Measurements from ENCODE around the gene ALPP.
"Not testable (repeated sequence)": the region's sequence is repeated elsewhere in the genome, so short reads cannot be mapped to it uniquely, and the experiment has no call there.

The ALPP gene

DNA sequence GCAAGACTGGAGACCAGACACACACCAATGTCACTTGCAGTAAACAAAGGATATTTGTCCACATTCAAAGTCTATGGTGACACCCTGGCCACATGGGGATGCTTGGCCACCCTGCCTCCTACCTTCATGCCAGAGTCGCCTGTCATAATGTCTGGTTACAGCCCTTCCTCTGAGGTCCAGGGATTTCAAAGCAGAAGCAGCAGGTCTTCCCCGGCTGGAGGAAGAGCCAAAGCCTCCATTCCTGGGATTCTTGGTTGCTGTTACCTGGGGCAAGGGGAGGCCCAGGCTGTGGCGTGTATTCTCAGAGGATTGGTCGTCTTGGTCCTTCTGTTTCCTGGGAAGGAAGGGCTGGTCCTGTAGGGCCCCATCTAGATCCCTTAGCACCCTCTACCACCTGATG lies 2.3 kb upstream of the ALPP start:
- H3K4me3 ChIP-seq (ENCODE audit: low read length in 2 of 2): no peak overlapping the region
- H3K9me3 ChIP-seq (ENCODE audit: control insufficient read depth in 2 of 2, low read length in 2 of 2): no peaks in the 10 kb centered on the region
- no peak overlapping the region for H3K9ac ChIP-seq (ENCODE audit: low read length in 2 of 2)
- no peaks in the 10 kb centered on the region for H3K4me1 ChIP-seq (ENCODE audit: control insufficient read depth, insufficient read depth, low read length)
- no peak overlapping the region for H3K27ac ChIP-seq (ENCODE audit: low read length)
- no peaks in the 10 kb centered on the region for H3K27me3 ChIP-seq (ENCODE audit: control insufficient read depth in 1 of 2, insufficient read depth in 2 of 2, low read length in 2 of 2)
- no peaks in the 10 kb centered on the region for H3K36me3 ChIP-seq (ENCODE audit: control insufficient read depth in 2 of 2, insufficient read depth in 2 of 2, low read length in 2 of 2)

- no peaks in the 10 kb centered on the region for H3K36me3 ChIP-seq (ENCODE audit: control insufficient read depth in 2 of 2, insufficient read depth in 2 of 2, low read length in 2 of 2)
- no peaks in the 10 kb centered on the region for H3K9me3 ChIP-seq (ENCODE audit: control insufficient read depth in 2 of 2, low read length in 2 of 2)
- H3K4me1 ChIP-seq (ENCODE audit: control insufficient read depth, insufficient read depth, low read length): no peaks in the 10 kb centered on the region
- no peak overlapping the region for H3K4me3 ChIP-seq (ENCODE audit: low read length in 2 of 2)
- peaks cover 0 to 2% of the 10 kb centered on the region in 2 donors for H3K27me3 ChIP-seq (ENCODE audit: control insufficient read depth in 1 of 2, insufficient read depth in 2 of 2, low read length in 2 of 2)
- no peak overlapping the region for H3K27ac ChIP-seq (ENCODE audit: low read length)
- H3K9ac ChIP-seq (ENCODE audit: low read length in 2 of 2): no peak overlapping the region
Measured at GRCh38 chr2:232376713-232377112, 1.8 kb upstream of the ALPP start.

- Histone ChIP-seq H3K36me3 (ENCODE audit: control insufficient read depth in 2 of 2, insufficient read depth in 2 of 2, low read length in 2 of 2) (no peaks in the 10 kb centered on the region), H3K27ac (ENCODE audit: low read length) (no peak overlapping the region), H3K9me3 (ENCODE audit: control insufficient read depth in 2 of 2, low read length in 2 of 2) (no peaks in the 10 kb centered on the region), H3K4me3 (ENCODE audit: low read length in 2 of 2) (no peak overlapping the region), H3K9ac (ENCODE audit: low read length in 2 of 2) (no peak overlapping the region), H3K27me3 (ENCODE audit: control insufficient read depth in 1 of 2, insufficient read depth in 2 of 2, low read length in 2 of 2) (peaks cover 4 to 8% of the 10 kb centered on the region in 2 donors), H3K4me1 (ENCODE audit: control insufficient read depth, insufficient read depth, low read length) (no peaks in the 10 kb centered on the region)
Measured at GRCh38 chr2:232377319-232377718, 1.2 kb upstream of the ALPP start.

DNA sequence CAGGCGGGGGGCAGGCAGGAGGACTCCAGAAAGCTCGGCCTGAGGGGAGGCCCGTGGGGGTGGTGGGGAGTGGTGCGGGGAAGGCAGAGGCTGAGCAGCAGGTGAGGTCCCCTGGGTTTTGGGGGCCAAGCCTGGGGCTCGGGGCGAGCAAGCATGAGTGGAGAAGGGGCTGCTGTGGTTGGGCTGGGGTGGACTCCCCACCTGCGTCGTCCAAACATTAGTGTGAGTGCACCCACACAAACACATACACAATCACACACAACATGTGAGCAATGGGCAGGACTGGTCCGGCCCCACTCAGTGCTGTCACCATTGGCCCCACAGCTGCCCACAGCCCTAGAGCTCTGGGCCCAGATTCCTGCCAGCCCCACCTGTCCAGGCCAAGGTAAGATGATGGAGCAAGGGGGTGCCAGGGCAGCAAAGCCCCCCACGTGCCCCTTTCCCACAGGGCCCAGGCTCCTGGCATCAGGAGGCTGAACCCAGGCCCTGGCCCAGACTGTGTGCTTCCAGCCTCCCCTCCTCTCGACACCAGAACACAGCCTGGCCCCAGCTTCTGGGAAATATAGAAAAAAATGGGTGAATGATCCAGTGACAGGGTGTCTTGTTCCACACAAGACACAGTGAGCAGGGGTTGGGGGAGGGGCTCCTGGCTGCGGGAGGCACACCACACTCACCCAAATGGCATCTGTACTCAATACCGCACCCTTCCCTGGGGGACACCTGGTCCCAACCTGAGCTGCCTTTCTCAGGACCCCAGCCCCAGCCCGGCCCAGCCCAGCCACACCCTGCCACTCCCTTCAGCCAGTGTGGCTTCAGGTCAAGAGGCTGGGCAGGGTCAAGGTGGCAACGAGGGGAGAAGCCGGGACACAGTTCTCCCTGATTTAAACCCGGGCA lies 463 bp upstream of the ALPP start:
- Histone ChIP-seq H3K9ac (ENCODE audit: low read length in 2 of 2) (no peak overlapping the region), H3K4me3 (ENCODE audit: low read length in 2 of 2) (no peak overlapping the region), H3K4me1 (ENCODE audit: control insufficient read depth, insufficient read depth, low read length) (no peaks in the 10 kb centered on the region), H3K27me3 (ENCODE audit: control insufficient read depth in 1 of 2, insufficient read depth in 2 of 2, low read length in 2 of 2) (peaks cover 8 to 10% of the 10 kb centered on the region in 2 donors), H3K36me3 (ENCODE audit: control insufficient read depth in 2 of 2, insufficient read depth in 2 of 2, low read length in 2 of 2) (no peaks in the 10 kb centered on the region), H3K9me3 (ENCODE audit: control insufficient read depth in 2 of 2, low read length in 2 of 2) (no peaks in the 10 kb centered on the region), H3K27ac (ENCODE audit: low read length) (no peak overlapping the region)

GRCh38 chr2:232379610-232380590 lies 1.3 kb downstream of the ALPP start:
- not testable (repeated sequence) for H3K4me3 ChIP-seq (ENCODE audit: low read length in 2 of 2); H3K4me1 ChIP-seq (ENCODE audit: control insufficient read depth, insufficient read depth, low read length); H3K9me3 ChIP-seq (ENCODE audit: control insufficient read depth in 2 of 2, low read length in 2 of 2); H3K9ac ChIP-seq (ENCODE audit: low read length in 2 of 2); H3K27ac ChIP-seq (ENCODE audit: low read length); H3K36me3 ChIP-seq (ENCODE audit: control insufficient read depth in 2 of 2, insufficient read depth in 2 of 2, low read length in 2 of 2)
- H3K27me3 ChIP-seq (ENCODE audit: control insufficient read depth in 1 of 2, insufficient read depth in 2 of 2, low read length in 2 of 2): peaks cover 10% of the 10 kb centered on the region in 2 donors

DNA sequence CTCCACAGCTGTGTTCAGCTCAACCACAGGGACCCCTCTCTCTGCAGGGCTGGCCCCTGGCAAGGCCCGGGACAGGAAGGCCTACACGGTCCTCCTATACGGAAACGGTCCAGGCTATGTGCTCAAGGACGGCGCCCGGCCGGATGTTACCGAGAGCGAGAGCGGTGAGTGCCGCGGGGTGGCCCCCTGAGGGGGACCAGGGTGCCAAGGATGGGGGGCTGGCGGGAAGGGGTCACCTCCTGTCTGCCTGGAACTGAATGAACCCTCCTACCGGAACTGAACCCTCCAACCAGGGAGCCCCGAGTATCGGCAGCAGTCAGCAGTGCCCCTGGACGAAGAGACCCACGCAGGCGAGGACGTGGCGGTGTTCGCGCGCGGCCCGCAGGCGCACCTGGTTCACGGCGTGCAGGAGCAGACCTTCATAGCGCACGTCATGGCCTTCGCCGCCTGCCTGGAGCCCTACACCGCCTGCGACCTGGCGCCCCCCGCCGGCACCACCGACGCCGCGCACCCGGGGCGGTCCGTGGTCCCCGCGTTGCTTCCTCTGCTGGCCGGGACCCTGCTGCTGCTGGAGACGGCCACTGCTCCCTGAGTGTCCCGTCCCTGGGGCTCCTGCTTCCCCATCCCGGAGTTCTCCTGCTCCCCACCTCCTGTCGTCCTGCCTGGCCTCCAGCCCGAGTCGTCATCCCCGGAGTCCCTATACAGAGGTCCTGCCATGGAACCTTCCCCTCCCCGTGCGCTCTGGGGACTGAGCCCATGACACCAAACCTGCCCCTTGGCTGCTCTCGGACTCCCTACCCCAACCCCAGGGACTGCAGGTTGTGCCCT lies 2.9 kb downstream of the ALPP start:
- not testable (repeated sequence) for H3K9ac ChIP-seq (ENCODE audit: low read length in 2 of 2); H3K4me1 ChIP-seq (ENCODE audit: control insufficient read depth, insufficient read depth, low read length); H3K36me3 ChIP-seq (ENCODE audit: control insufficient read depth in 2 of 2, insufficient read depth in 2 of 2, low read length in 2 of 2); H3K4me3 ChIP-seq (ENCODE audit: low read length in 2 of 2); H3K9me3 ChIP-seq (ENCODE audit: control insufficient read depth in 2 of 2, low read length in 2 of 2); H3K27ac ChIP-seq (ENCODE audit: low read length)
- H3K27me3 ChIP-seq (ENCODE audit: control insufficient read depth in 1 of 2, insufficient read depth in 2 of 2, low read length in 2 of 2): peaks cover 11 to 12% of the 10 kb centered on the region in 2 donors

- H3K4me3 ChIP-seq (ENCODE audit: low read length in 2 of 2): no peak overlapping the region
- H3K36me3 ChIP-seq (ENCODE audit: control insufficient read depth in 2 of 2, insufficient read depth in 2 of 2, low read length in 2 of 2): no peaks in the 10 kb centered on the region
- no peak overlapping the region for H3K27ac ChIP-seq (ENCODE audit: low read length)
- H3K27me3 ChIP-seq (ENCODE audit: control insufficient read depth in 1 of 2, insufficient read depth in 2 of 2, low read length in 2 of 2): peaks cover 18 to 22% of the 10 kb centered on the region in 2 donors
- no peaks in the 10 kb centered on the region for H3K9me3 ChIP-seq (ENCODE audit: control insufficient read depth in 2 of 2, low read length in 2 of 2)
- H3K4me1 ChIP-seq (ENCODE audit: control insufficient read depth, insufficient read depth, low read length): peaks cover 2% of the 10 kb centered on the region
- H3K9ac ChIP-seq (ENCODE audit: low read length in 2 of 2): no peak overlapping the region
Measured at GRCh38 chr2:232382331-232383225, 4.0 kb downstream of the ALPP start.

- no peak overlapping the region for H3K4me3 ChIP-seq (ENCODE audit: low read length in 2 of 2)
- H3K36me3 ChIP-seq (ENCODE audit: control insufficient read depth in 2 of 2, insufficient read depth in 2 of 2, low read length in 2 of 2): no peaks in the 10 kb centered on the region
- H3K27ac ChIP-seq (ENCODE audit: low read length): no peak overlapping the region
- H3K27me3 ChIP-seq (ENCODE audit: control insufficient read depth in 1 of 2, insufficient read depth in 2 of 2, low read length in 2 of 2): peaks cover 26 to 35% of the 10 kb centered on the region in 2 donors
- peaks cover 3% of the 10 kb centered on the region for H3K4me1 ChIP-seq (ENCODE audit: control insufficient read depth, insufficient read depth, low read length)
- no peak overlapping the region for H3K9ac ChIP-seq (ENCODE audit: low read length in 2 of 2)
- no peaks in the 10 kb centered on the region for H3K9me3 ChIP-seq (ENCODE audit: control insufficient read depth in 2 of 2, low read length in 2 of 2)
Measured at GRCh38 chr2:232384466-232384865, 5.9 kb downstream of the ALPP start.

GRCh38 chr2:232385058-232385457 lies 6.5 kb downstream of the ALPP start:
- peaks cover 28 to 38% of the 10 kb centered on the region in 2 donors for H3K27me3 ChIP-seq (ENCODE audit: control insufficient read depth in 1 of 2, insufficient read depth in 2 of 2, low read length in 2 of 2)
- H3K4me1 ChIP-seq (ENCODE audit: control insufficient read depth, insufficient read depth, low read length); H3K36me3 ChIP-seq (ENCODE audit: control insufficient read depth in 2 of 2, insufficient read depth in 2 of 2, low read length in 2 of 2); H3K9me3 ChIP-seq (ENCODE audit: control insufficient read depth in 2 of 2, low read length in 2 of 2); H3K4me3 ChIP-seq (ENCODE audit: low read length in 2 of 2); H3K9ac ChIP-seq (ENCODE audit: low read length in 2 of 2); H3K27ac ChIP-seq (ENCODE audit: low read length): not testable (repeated sequence)
